Activated CD4-positive, alpha-beta T cell treated with anti-CD3 and anti-CD28 coated beads for 24 hours (primary cell): ENCODE results near the gene BCOR.

Source experiments
- DNase-seq, 2 donors: peaks; one replicate each; pipeline ENCODE4 v3.0.0-alpha.2; 2020; ENCODE audit warnings: low read depth in 2 of 2

BCOR gene

DNA sequence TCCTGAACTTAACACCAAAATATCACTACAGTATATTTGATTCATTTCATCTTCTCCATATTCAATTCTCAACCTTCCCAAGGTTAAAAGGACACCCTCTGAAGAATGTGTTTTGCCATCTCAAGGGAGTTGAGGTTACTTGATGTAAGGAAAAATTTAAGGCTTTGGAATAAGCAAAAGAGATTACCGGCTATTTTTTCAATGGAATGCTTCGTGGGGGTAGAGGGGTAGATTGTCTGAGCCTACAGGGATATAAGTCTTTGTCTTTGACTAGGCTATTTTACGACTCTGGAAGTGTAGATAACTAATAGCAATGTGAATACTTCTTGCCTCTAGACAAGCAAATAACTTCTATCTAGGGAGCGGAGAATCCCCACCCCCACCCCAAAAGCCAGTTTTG, 78.2 kb downstream of the BCOR start:
- no peak for DNase-seq

DNA sequence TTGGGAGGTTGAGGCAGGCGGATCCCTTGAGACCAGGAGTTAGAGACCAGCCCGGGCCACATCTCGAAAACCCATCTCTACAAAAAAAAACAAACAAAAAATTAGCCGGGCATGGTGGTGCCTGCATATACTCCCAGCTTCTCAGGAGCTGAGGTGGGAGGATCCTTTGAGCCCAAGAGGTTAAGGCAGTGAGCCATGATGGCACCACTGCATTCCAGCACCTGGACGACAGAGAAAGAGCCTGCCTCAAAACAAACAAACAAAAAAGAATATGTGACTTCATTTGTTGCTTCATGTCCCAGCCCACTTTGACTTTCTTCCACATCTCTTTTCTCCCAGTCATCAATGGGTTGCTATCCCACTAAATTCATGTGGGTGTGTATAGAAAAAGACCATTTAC, 79.7 kb downstream of the BCOR start:
- no peak for DNase-seq

GRCh38 chrX:40016749-40017148, 81.0 kb downstream of the BCOR start:
- DNase-seq, result no peak

- DNase-seq, result no peak
Observed at GRCh38 chrX:40015693-40016092, 82.1 kb downstream of the BCOR start.

DNA sequence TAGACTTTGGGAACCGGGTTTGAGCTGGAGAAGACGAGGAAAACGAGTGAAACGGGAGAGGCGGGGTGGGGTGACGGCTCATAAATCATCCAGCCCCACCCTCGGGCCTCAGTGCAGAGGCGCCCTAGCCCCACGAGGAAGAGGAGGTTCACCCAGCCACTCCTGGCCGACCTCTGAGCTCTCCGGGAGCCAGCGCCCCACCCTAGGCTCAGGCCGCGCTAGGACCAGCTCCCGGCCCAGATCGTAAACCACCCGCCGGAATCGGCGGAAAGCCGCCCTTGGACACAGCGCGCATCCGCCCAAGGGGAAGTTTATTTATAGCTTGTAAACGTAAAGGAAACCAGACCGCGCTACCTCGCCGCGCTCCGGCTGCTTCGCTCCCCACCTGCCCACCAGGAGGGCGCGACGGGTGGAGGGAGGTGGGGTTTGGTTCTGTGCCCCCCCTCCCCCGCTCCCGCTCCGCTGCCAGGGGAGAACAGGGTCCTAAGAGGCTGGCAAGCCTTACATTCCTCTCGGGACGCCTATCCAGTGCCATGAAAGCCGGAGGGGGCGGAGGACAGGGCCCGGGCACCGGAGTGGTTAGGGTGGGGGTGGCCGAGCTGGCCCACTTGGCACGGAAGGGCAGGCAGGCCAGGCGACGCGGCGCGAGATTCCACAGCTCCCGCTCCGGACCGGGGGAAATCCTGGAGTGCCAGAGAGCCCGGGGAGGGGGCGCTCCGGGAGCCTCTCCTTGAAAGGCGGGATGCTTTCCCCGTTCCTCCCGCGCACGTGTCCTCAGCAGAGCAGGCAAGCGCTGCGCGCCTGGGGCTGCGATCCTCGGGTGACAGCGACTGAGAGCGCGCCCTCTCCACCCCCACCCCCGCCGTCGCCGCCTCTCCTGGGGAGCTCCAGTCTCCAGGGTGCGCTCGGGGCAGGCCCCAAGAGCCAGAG, 84.2 kb downstream of the BCOR start:
- DNase-seq, result no peak

DNA sequence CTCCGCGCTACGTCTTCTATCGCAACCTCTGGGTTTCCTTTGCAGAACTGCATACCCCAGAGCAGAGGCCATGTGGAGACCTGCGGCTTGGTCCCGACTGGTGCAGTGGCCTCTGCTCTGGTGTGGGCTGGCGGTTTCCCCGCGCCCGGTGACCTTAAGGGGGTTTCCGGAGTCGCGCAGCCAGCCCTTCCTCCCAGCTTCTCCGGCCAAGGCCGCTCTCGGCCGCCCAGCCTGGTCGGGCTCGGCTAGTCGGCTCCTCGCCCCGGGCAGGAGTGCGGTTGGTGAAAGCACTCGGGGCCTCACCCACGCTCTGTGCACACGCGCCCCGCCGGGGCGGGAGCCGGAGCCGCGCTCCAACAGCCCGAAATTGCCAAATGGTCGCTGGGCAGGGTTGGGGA, 84.9 kb downstream of the BCOR start:
- DNase-seq, result no peak

DNA sequence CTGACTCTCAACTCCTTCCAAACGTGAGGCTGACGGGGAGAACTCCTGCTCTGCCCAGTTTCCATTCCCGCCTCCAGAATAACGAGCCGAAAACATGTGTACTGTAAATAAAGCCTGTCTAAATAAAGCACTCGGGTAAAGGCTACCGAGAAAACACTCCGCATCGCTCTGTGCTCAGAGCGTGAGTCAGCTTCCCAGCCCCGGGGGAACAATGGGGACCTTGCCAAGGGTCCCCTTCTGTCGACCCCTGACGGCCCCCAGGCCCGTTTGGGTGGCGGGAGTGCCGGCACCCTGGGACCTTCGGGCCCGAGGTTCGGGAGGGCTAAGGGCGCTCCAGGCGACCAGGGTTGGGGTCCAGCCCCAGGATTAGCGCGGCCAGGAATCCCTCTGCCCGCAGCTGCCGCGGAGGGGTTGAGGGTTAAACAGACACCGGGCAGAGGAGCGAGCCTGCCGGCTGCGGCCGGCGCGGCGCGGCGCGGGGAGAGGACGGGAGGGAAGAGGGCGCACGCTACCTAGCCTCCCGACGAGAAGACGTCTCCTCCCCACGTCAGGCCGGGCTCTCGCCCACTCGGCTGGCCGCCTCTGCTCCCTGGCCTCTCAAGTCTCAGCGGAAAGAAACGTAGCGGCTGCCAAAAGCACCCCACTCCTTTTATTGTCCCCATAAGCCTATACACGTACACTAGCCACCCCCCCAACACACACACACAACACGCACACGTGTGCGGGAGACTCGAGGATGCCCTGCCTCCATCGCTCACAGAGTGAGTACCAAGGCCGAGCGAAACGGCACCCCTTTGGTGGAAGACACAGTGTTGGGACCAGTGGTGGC, 85.5 kb downstream of the BCOR start:
- DNase-seq, result no peak

DNA sequence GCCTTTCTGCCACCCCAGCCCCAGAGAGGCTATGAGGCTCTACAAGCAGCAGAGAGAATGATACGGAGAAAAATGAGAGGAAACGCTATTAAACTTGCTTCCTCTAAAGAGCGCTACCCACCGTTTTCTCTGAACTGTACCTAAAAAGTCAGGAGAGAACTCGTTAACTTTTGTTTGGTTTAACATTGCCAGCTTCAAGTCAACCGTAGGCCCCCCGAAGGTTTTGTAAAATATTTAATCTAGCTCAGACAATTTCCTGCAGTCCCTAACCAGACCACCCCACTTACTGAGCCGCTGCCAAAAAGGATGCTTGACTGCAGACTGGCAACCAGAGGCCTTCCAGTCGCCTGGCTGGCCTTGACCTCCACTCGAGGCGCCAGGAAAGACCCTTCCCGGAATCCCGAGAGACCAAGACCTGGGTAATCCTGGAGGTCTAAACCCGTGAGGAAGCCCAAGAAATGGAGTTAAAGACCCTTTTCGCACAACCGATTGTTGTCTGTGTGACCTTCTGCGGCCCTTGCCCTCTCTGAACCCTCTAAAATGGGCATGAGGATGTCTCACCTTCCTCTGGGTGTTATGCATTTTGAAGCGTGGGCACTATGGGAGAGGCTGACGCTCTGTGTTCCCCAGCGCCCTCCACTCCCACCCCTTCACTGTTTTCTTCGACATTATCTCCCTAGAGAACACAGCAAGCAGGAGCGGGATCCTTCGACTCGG, 86.3 kb downstream of the BCOR start:
- no peak for DNase-seq

- no peak for DNase-seq
Observed at GRCh38 chrX:40010550-40011321, 87.0 kb downstream of the BCOR start.

GRCh38 chrX:40009890-40010289, 87.9 kb downstream of the BCOR start:
- no peak for DNase-seq

GRCh38 chrX:40009462-40009851, 88.3 kb downstream of the BCOR start:
- no peak for DNase-seq

- no peak for DNase-seq
Observed at GRCh38 chrX:40008791-40009461, 88.8 kb downstream of the BCOR start.

DNA sequence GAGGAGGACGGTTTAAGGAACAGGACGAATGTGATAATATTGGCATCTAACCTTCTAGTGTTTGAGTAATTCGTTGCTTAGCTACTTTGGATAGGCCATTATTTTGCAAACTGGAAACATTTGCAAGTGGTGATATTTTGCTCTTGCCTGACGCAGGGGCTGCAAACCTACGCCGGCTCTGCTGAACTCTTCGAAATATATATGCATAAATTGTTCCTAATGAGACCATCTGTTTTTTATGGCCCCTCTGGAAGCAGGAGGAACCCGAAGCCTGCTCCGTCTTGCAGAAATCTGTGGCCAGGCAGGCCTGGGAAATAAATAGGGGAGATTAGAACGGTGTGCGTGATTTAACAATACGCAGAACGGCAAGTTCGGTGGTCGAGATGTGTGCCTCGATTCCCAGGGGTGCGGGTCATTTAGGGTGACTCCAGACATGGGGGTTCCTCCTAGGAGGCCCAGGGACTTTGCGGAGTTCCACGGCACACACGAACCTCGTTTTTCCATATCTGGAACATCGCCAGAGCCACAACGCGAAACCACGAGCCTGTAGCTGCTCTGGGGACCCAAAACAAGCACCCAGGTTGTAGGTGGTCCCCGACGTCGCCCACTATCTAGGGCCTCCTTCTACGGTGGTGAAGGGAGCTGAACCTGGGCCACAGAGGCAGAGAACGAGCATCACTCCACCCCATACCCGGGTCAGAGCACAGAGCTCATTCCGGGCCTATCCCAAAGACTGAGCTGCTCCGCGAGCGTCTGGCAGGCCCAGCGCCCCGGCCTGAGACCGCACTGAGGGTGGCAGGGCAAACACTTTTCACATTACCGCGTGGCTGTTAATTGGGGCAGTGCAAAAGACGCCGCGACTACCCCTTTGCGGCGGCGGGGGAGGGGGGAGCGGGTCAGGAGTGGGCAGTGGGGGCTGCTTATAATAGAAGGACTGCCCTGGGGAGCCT, 89.7 kb downstream of the BCOR start:
- no peak for DNase-seq

GRCh38 chrX:40007131-40007755, 90.5 kb downstream of the BCOR start:
- no peak for DNase-seq

DNA sequence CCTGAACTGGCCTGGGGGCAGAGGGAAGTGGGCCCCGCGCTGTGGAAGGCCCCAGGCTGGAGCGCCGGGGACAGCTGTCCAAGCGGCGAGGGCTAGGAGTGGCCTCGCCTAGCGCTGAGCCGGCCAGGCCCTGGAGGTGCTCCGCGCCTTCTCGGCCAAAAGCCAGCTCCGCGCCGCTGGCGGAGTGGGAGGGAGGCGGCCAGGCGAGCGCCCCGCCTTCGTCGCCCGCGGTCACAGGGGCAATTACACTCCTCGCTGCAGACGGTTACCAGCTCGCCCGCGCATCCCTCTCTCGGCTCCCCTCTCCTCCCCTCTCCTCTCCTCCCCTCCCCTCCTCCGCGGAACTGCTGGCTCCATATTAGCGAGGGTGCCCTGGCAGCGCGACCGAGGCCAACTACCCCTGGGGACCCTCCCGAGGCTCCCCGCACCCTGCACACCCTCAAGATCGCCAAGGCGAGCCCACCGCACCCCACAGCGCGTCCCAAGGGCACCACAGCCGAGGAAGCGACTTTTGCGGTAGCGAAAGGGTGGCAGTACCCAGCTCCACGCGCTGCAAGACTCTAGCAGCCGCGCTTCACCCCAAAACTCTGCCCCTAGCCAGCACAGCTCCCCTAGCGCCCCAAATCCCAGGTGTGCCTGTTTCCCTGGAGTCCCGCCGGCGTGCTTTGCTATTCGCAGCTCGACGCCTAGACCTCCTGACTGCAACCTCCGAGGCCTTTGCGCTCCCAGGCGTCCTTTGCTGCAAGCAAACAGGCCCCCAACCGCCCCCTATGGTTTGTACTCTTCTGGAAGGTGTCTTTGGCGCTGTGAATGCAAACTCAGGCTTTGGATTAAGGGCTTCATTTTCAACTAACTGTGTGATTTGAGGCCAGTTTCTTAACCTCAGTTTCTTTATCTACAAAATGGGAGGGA, 91.4 kb downstream of the BCOR start:
- DNase-seq, result no peak

DNA sequence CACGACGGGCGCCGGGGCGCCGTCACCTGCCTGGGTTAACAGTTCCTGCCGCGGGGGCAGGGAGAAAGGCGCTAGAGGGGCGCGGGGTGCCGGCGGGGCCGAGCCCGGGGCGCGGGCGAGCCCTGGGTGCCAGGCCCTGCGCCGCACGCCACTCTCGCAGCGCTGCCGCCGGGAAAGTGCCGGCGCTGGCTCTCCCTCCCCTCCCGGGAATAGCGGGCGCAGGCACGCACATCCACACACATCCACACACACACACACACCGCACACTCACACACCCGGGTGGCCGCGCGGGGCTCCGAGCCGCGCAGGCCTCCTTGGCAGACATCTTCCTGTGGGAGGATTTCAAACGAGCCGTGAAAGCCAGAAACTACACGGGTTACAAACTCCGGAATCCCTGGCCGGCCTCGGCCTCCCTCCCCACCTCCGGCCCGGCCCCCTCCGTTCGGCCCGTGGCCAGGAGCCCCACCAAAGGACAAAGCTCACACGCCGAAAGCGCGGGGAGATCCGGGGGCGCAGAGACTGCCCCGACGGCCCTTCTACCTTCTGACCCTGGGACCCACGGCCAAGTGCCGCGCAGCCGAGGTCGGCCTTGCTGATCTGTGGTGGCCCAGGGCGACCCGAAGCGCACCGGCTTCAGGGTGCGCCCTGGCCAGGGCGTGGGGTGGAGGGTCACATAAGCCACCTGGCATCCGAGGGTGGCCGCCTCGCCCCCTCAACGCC, 92.3 kb downstream of the BCOR start:
- DNase-seq, result no peak

DNA sequence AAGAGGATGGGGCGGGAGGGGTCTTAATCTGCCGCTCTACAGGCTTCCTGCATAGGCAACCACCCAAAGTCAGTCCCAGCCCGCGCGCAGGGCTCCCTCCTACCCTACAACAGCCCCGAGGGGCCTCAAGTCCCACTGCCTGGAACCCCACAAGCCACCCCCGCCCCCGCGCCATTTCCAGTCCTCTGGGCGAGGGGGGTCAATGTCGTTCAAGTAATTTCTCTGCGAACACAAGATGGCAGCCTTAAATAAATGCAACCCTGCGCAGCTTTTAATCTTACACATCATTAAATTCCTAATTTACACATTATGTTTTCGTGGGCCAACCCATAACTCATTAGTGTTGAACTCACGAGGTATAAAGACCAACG, 92.9 kb downstream of the BCOR start:
- no peak for DNase-seq

DNA sequence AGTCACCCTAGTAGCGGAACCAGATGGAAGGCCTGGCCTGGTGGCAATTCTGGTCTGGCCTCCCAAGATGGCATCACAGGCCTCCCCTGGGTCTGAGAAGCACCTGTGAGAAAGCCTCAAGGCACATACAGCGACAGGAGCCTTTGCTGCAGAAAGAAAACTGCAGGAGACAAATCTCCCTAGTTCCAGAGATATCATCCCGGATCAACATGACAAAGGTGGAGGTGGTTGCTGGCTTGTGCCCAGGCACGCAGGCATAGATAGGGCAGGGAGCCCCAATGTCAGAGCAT, 93.6 kb downstream of the BCOR start:
- DNase-seq, result no peak
